GM19455 (cell line): ENCODE data around the gene RAET1E.
"Not testable (repeated sequence)": the region's sequence is repeated elsewhere in the genome, so short reads cannot be mapped to it uniquely, and the experiment has no call there.

ENCODE experiments used
- ATAC-seq: cut with Tn5 transposase; IDR thresholded peaks from one replicate; pipeline ENCODE4 v1.9.1; 2021; ENCODE audit not compliant: unreplicated experiment

RAET1E gene

GRCh38 chr6:149910721-149911151 lies 12.8 kb upstream of the RAET1E start:
- no peak for ATAC-seq

- ATAC-seq = no peak
Measured at GRCh38 chr6:149909701-149910470, 12.0 kb upstream of the RAET1E start.

GRCh38 chr6:149908480-149908879 lies 10.6 kb upstream of the RAET1E start:
- ATAC-seq = not testable (repeated sequence)

- ATAC-seq = no peak
Measured at GRCh38 chr6:149907317-149907716, 9.4 kb upstream of the RAET1E start.

- no peak for ATAC-seq
Measured at GRCh38 chr6:149906405-149906804, 8.5 kb upstream of the RAET1E start.

- ATAC-seq = no peak
Measured at GRCh38 chr6:149905911-149906371, 8.0 kb upstream of the RAET1E start.

GRCh38 chr6:149905371-149905910 lies 7.5 kb upstream of the RAET1E start:
- no peak for ATAC-seq

- ATAC-seq = no peak
Measured at GRCh38 chr6:149904661-149905370, 6.9 kb upstream of the RAET1E start.

GRCh38 chr6:149903938-149904611 lies 6.2 kb upstream of the RAET1E start:
- no peak for ATAC-seq

GRCh38 chr6:149901444-149902140 lies 3.7 kb upstream of the RAET1E start:
- ATAC-seq = no peak

- no peak for ATAC-seq
Measured at GRCh38 chr6:149900620-149901443, 2.9 kb upstream of the RAET1E start.

GRCh38 chr6:149899926-149900619 lies 2.2 kb upstream of the RAET1E start:
- ATAC-seq = no peak

- ATAC-seq = no peak
Measured at GRCh38 chr6:149899486-149899885, 1.6 kb upstream of the RAET1E start.

- no peak for ATAC-seq
Measured at GRCh38 chr6:149898966-149899365, 1.1 kb upstream of the RAET1E start.

- no peak for ATAC-seq
Measured at GRCh38 chr6:149897015-149897697, 757 bp downstream of the RAET1E start.

- ATAC-seq = no peak
Measured at GRCh38 chr6:149896491-149896890, 1.4 kb downstream of the RAET1E start.

GRCh38 chr6:149895833-149896271 lies 2.1 kb downstream of the RAET1E start:
- ATAC-seq = no peak

GRCh38 chr6:149895048-149895590 lies 2.8 kb downstream of the RAET1E start:
- no peak for ATAC-seq
